WTC11 (cell line): ENCODE measurements around the gene ALKBH1. TPM values are rescaled to one million over a fixed set of nuclear protein-coding genes. Genes with fewer than 3 reads are reported as not detected.

ENCODE experiments used
- ATAC-seq: fragments of 200-7000 bp; cut with Tn5 transposase; 2 replicates; pipeline ENCODE4 v1.10.0; 2021; ENCODE audit warnings: mild to moderate bottlenecking, moderate library complexity
- Bru-seq: library from RNA; stranded (reverse); fragments of 400-500 nt; gene quantifications from one replicate; lab custom pipeline; 2021; lab: Mats Ljungman, UMichigan
- CTCF ChIA-PET: fragments of 300-600 bp; sonication (Branson Sonifier 250); formaldehyde crosslinking; loops from one replicate; lab custom pipeline; 2021; ENCODE audit warnings: antibody characterized with exemption; lab: Charles Lee
- POLR2A ChIA-PET: fragments of 350-600 bp; sonication (Branson Sonifier 250); formaldehyde crosslinking; loops from one replicate; lab custom pipeline; 2021; ENCODE audit warnings: antibody characterized with exemption; lab: Charles Lee
- DNase-seq: peaks from one replicate; pipeline ENCODE4 v3.0.0; 2021; ENCODE audit warnings: low spot score
- H3K27ac Mint-ChIP-seq: 2 replicates; pipeline ENCODE4 v1.8.0; 2021; ENCODE audit warnings: mixed read lengths
- H3K27me3 Mint-ChIP-seq: 2 replicates; pipeline ENCODE4 v1.8.0; 2021; ENCODE audit warnings: low read depth, mild to moderate bottlenecking, moderate library complexity, mixed read lengths
- H3K36me3 Mint-ChIP-seq: 2 replicates; pipeline ENCODE4 v1.8.0; 2021; ENCODE audit warnings: mixed read lengths
- H3K4me1 Mint-ChIP-seq: 2 replicates; pipeline ENCODE4 v1.8.0; 2022; ENCODE audit warnings: mixed read lengths
- H3K4me3 Mint-ChIP-seq: 2 replicates; pipeline ENCODE4 v1.8.0; 2021; ENCODE audit warnings: mild to moderate bottlenecking, moderate library complexity, mixed read lengths
- H3K9me3 Mint-ChIP-seq: 2 replicates; pipeline ENCODE4 v1.8.0; 2021; ENCODE audit warnings: mixed read lengths
- ATF3 ChIP-seq: sonication (generic); formaldehyde crosslinking; conservative IDR thresholded peaks from 2 replicates; pipeline ENCODE4 v1.8.1; 2022; ENCODE audit warnings: mild to moderate bottlenecking, missing genetic modification reagents
- ESRRA ChIP-seq: sonication (generic); formaldehyde crosslinking; IDR thresholded peaks from 2 replicates; pipeline ENCODE4 v1.8.1; 2022; ENCODE audit warnings: mild to moderate bottlenecking, missing genetic modification reagents, borderline replicate concordance
- ETV6 ChIP-seq: sonication (generic); formaldehyde crosslinking; IDR thresholded peaks from 2 replicates; pipeline ENCODE4 v1.8.1; 2022; ENCODE audit warnings: mild to moderate bottlenecking, missing genetic modification reagents
- FOXK1 ChIP-seq: sonication (generic); formaldehyde crosslinking; IDR thresholded peaks from 2 replicates; pipeline ENCODE4 v1.8.0; 2022; ENCODE audit warnings: mild to moderate bottlenecking, moderate library complexity, missing genetic modification reagents
- FOXP1 ChIP-seq: sonication (generic); formaldehyde crosslinking; IDR thresholded peaks from 2 replicates; pipeline ENCODE4 v1.8.0; 2022; ENCODE audit warnings: missing genetic modification reagents, mild to moderate bottlenecking, moderate library complexity, borderline replicate concordance
- GABPB1 ChIP-seq: sonication (generic); formaldehyde crosslinking; IDR thresholded peaks from 2 replicates; pipeline ENCODE4 v1.8.1; 2023; ENCODE audit warnings: mild to moderate bottlenecking, missing genetic modification reagents
- MYBL2 ChIP-seq: sonication (generic); formaldehyde crosslinking; IDR thresholded peaks from 2 replicates; pipeline ENCODE4 v1.8.1; 2023; ENCODE audit warnings: mild to moderate bottlenecking, moderate library complexity, missing genetic modification reagents
- NR2C2 ChIP-seq: sonication (generic); formaldehyde crosslinking; IDR thresholded peaks from 2 replicates; pipeline ENCODE4 v1.8.0; 2022; ENCODE audit warnings: mild to moderate bottlenecking, missing genetic modification reagents
- SP1 ChIP-seq: sonication (generic); formaldehyde crosslinking; conservative IDR thresholded peaks from 2 replicates; pipeline ENCODE4 v1.8.1; 2022; ENCODE audit warnings: missing genetic modification reagents
- TEAD1 ChIP-seq: sonication (generic); formaldehyde crosslinking; IDR thresholded peaks from 2 replicates; pipeline ENCODE4 v1.8.0; 2022; ENCODE audit warnings: mild to moderate bottlenecking, missing genetic modification reagents
- ZNF138 ChIP-seq: sonication (generic); formaldehyde crosslinking; conservative IDR thresholded peaks from 2 replicates; pipeline ENCODE4 v1.8.1; 2022; ENCODE audit warnings: mild to moderate bottlenecking, moderate library complexity, missing genetic modification reagents
- ZNF232 ChIP-seq: sonication (generic); formaldehyde crosslinking; IDR thresholded peaks from 2 replicates; pipeline ENCODE4 v1.8.0; 2022; ENCODE audit warnings: mild to moderate bottlenecking, missing genetic modification reagents
- ZNF263 ChIP-seq: sonication (generic); formaldehyde crosslinking; IDR thresholded peaks from 2 replicates; pipeline ENCODE4 v1.8.1; 2022; ENCODE audit warnings: low read depth, mild to moderate bottlenecking, moderate library complexity, missing genetic modification reagents
- ZNF317 ChIP-seq: sonication (generic); formaldehyde crosslinking; IDR thresholded peaks from 2 replicates; pipeline ENCODE4 v1.8.1; 2023; ENCODE audit warnings: low read depth, mild to moderate bottlenecking, moderate library complexity, missing genetic modification reagents, borderline replicate concordance
- ZSCAN18 ChIP-seq: fragments of 250-450 bp; sonication (Bioruptor Pico); IDR thresholded peaks from 2 replicates; pipeline ENCODE4 v2.1.2; 2022; ENCODE audit warnings: mild to moderate bottlenecking, moderate library complexity
- long read RNA-seq, 3 experiments: library from RNA in 1 of 3; library from capped mRNA in 1 of 3; library from polyadenylated mRNA in 1 of 3; unstranded in 2 of 3; stranded (forward) in 1 of 3; transcript quantifications; one replicate each; pipeline ENCODE4 v2.0.0, GENCODE V29; 2021
- total RNA-seq: library from RNA; stranded (reverse); gene quantifications from 3 replicates; pipeline ENCODE4 v1.2.3, GENCODE V29; 2021
- TF ChIP-seq, protein P1 (sequence below): sonication (generic); formaldehyde crosslinking; IDR thresholded peaks from 2 replicates; pipeline ENCODE4 v1.8.1; 2023; ENCODE audit warnings: mild to moderate bottlenecking, missing genetic modification reagents
- TF ChIP-seq, protein P2 (sequence below): sonication (generic); formaldehyde crosslinking; IDR thresholded peaks from 2 replicates; pipeline ENCODE4 v1.8.0; 2022; ENCODE audit warnings: mild to moderate bottlenecking, missing genetic modification reagents
- TF ChIP-seq, protein P3 (sequence below): fragments of 250-450 bp; sonication (Bioruptor Pico); conservative IDR thresholded peaks from 2 replicates; pipeline ENCODE4 v1.9.0; 2021; ENCODE audit warnings: mild to moderate bottlenecking
- TF ChIP-seq, protein P4 (sequence below): sonication (generic); formaldehyde crosslinking; IDR thresholded peaks from 2 replicates; pipeline ENCODE4 v1.8.0; 2023; ENCODE audit warnings: missing genetic modification reagents, mild to moderate bottlenecking, borderline replicate concordance

ALKBH1 gene, protein sequence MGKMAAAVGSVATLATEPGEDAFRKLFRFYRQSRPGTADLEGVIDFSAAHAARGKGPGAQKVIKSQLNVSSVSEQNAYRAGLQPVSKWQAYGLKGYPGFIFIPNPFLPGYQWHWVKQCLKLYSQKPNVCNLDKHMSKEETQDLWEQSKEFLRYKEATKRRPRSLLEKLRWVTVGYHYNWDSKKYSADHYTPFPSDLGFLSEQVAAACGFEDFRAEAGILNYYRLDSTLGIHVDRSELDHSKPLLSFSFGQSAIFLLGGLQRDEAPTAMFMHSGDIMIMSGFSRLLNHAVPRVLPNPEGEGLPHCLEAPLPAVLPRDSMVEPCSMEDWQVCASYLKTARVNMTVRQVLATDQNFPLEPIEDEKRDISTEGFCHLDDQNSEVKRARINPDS
- total RNA-seq (14.5 to 18.8 TPM (median 17.8 TPM) in 3 replicates), Bru-seq, nascent RNA (percentile 81 among the genes with signal in this experiment)
- long read RNA-seq, experiment 1, transcript ALKBH1-201 (6 exons, 2,594 nt) = major isoform, 44 of 51 reads
- long read RNA-seq, experiment 1, partial matches to known transcripts = 3 of 51 reads
- long read RNA-seq, experiment 1, other reads (novel, unspliced or antisense) = 4 of 51 reads
- long read RNA-seq, experiment 2, transcript ALKBH1-201 (6 exons, 2,594 nt) = major isoform, 18 of 24 reads
- long read RNA-seq, experiment 2, partial matches to known transcripts = 2 of 24 reads
- long read RNA-seq, experiment 2, other reads (novel, unspliced or antisense) = 4 of 24 reads
- long read RNA-seq, experiment 3, transcript ALKBH1-201 (6 exons, 2,594 nt) = major isoform, 44 of 48 reads
- long read RNA-seq, experiment 3, partial matches to known transcripts = 0 of 48 reads
- long read RNA-seq, experiment 3, other reads (novel, unspliced or antisense) = 4 of 48 reads

- no peaks in the 10 kb centered on the region for H3K9me3 Mint-ChIP-seq
- CTCF ChIA-PET = no interaction called here
- peak within 1 kb of the TSS; percentile 90 for H3K27ac Mint-ChIP-seq
- POLR2A ChIA-PET = no interaction called here
- H3K4me1 Mint-ChIP-seq = peaks cover 18% of the 10 kb centered on the region
- H3K4me3 Mint-ChIP-seq = peak within 1 kb of the TSS; percentile 91
- no peaks in the 10 kb centered on the region for H3K27me3 Mint-ChIP-seq
- ATAC-seq = peak; percentile 96
- H3K36me3 Mint-ChIP-seq = peaks cover 38% of the 10 kb centered on the region
- peak; percentile 76 for DNase-seq
- TF ChIP-seq, protein P1, sequence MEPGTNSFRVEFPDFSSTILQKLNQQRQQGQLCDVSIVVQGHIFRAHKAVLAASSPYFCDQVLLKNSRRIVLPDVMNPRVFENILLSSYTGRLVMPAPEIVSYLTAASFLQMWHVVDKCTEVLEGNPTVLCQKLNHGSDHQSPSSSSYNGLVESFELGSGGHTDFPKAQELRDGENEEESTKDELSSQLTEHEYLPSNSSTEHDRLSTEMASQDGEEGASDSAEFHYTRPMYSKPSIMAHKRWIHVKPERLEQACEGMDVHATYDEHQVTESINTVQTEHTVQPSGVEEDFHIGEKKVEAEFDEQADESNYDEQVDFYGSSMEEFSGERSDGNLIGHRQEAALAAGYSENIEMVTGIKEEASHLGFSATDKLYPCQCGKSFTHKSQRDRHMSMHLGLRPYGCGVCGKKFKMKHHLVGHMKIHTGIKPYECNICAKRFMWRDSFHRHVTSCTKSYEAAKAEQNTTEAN = 0 out of 2 replicates have a peak, but pooled peaks have one; percentile 28
- TF ChIP-seq, protein P2, sequence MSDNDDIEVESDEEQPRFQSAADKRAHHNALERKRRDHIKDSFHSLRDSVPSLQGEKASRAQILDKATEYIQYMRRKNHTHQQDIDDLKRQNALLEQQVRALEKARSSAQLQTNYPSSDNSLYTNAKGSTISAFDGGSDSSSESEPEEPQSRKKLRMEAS (CRISPR knock-in tag) = peak; percentile 69; the same call in 1 of the 2 replicates
- no peak for TF ChIP-seq ZSCAN18 (CRISPR knock-in tag)
- 0 out of 2 replicates have a peak, but pooled peaks have one; percentile 22 for TF ChIP-seq ETV6
- TF ChIP-seq GABPB1 (CRISPR knock-in tag) = peak; percentile 79; the same call in 1 of the 2 replicates
- TF ChIP-seq ESRRA (CRISPR knock-in tag) = 0 out of 2 replicates have a peak, but pooled peaks have one; percentile 44
- TF ChIP-seq ZNF317 (CRISPR knock-in tag) = no peak
- TF ChIP-seq, protein P3, sequence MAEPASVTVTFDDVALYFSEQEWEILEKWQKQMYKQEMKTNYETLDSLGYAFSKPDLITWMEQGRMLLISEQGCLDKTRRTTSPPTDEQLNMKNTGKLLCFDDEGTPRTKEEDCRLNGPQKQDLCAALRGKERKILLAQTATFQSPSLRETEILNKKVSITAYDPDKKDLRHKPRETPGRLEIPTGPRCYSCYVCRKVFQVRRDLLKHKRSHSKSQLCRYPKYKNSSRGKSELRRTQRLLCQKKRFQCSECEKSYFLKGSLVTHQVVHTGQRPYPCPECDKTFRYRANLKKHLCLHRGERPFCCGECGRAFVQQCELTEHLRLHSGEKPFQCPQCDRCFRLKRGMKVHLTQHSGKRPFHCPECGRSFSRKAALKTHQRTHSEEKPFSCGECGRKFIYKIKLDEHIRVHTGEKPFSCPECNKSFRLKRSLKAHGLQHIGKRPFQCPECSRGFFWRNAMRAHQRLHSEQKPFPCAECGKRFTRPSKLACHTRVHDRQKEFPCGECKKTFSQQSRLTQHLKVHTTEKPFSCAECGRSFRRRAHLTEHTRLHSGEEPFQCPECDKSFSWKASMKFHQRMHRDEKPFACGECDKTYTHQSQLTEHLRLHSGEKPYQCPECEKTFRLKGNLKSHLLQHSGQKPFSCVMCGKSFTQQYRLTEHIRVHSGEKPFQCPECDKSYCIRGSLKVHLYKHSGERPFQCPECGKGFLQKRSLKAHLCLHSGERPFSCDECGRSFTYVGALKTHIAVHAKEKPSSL (CRISPR knock-in tag) = no peak
- 0 out of 2 replicates have a peak, but pooled peaks have one; percentile 34 for TF ChIP-seq TEAD1
- no peak for TF ChIP-seq ATF3 (CRISPR knock-in tag)
- TF ChIP-seq, protein P4, sequence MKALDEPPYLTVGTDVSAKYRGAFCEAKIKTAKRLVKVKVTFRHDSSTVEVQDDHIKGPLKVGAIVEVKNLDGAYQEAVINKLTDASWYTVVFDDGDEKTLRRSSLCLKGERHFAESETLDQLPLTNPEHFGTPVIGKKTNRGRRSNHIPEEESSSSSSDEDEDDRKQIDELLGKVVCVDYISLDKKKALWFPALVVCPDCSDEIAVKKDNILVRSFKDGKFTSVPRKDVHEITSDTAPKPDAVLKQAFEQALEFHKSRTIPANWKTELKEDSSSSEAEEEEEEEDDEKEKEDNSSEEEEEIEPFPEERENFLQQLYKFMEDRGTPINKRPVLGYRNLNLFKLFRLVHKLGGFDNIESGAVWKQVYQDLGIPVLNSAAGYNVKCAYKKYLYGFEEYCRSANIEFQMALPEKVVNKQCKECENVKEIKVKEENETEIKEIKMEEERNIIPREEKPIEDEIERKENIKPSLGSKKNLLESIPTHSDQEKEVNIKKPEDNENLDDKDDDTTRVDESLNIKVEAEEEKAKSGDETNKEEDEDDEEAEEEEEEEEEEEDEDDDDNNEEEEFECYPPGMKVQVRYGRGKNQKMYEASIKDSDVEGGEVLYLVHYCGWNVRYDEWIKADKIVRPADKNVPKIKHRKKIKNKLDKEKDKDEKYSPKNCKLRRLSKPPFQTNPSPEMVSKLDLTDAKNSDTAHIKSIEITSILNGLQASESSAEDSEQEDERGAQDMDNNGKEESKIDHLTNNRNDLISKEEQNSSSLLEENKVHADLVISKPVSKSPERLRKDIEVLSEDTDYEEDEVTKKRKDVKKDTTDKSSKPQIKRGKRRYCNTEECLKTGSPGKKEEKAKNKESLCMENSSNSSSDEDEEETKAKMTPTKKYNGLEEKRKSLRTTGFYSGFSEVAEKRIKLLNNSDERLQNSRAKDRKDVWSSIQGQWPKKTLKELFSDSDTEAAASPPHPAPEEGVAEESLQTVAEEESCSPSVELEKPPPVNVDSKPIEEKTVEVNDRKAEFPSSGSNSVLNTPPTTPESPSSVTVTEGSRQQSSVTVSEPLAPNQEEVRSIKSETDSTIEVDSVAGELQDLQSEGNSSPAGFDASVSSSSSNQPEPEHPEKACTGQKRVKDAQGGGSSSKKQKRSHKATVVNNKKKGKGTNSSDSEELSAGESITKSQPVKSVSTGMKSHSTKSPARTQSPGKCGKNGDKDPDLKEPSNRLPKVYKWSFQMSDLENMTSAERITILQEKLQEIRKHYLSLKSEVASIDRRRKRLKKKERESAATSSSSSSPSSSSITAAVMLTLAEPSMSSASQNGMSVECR (CRISPR knock-in tag) = 0 out of 2 replicates have a peak, but pooled peaks have one; percentile 13
- no peak for TF ChIP-seq ZNF138 (CRISPR knock-in tag)
- TF ChIP-seq MYBL2 (CRISPR knock-in tag) = peak; percentile 57; the same call in 1 of the 2 replicates
- TF ChIP-seq ZNF232 = 0 out of 2 replicates have a peak, but pooled peaks have one; percentile 35
- TF ChIP-seq SP1 = 0 out of 2 replicates have a peak, but pooled peaks have one; percentile 54
- peak; percentile 50; the same call in 1 of the 2 replicates for TF ChIP-seq FOXP1
- peak; percentile 97 for TF ChIP-seq NR2C2 (CRISPR knock-in tag)
- no peak for TF ChIP-seq ZNF263 (CRISPR knock-in tag)
- peak; percentile 81 for TF ChIP-seq FOXK1 (CRISPR knock-in tag)
Measured at GRCh38 chr14:77707724-77708408, at the start of gene ALKBH1, which contains the start of gene SLIRP. ALKBH1 (minus strand) TSS chr14:77708023; CDS start chr14:77708004, 19 bp downstream. SLIRP (plus strand) TSS chr14:77708103; CDS start chr14:77708112, 9 bp downstream.
